Measurements from ENCODE around the gene FASTKD3. TPM values are rescaled to one million over a fixed set of nuclear protein-coding genes. Genes with fewer than 3 reads are reported as not detected.
A peak's percentile ranks its signal among the peaks of the same experiment; 100 is the strongest.

Gene FASTKD3
- total RNA-seq, 1 experiment from 2014 or later, result 9.9 TPM

- H3K27ac ChIP-seq (ENCODE audit: low read length), result no peak overlapping the region
- no peaks in the 10 kb centered on the region for H3K9me3 ChIP-seq (ENCODE audit: control insufficient read depth, insufficient read depth, low read depth, low read length)
- no peaks in the 10 kb centered on the region for H3K27me3 ChIP-seq (ENCODE audit: control insufficient read depth, insufficient read depth, low read length)
- POLR2A ChIA-PET, result no interaction called here
- CTCF ChIA-PET, result interaction anchor here (0.6 to 1.3 kb wide), 3 partner anchors 17 to 1262 kb away, joined by 3 read pairs; no protein-coding TSS in a partner anchor
- BruUV-seq (replicated peaks), result no TSS peak
- no peaks in the 10 kb centered on the region for H3K4me1 ChIP-seq (ENCODE audit: control insufficient read depth, insufficient read depth, low read length)
- intact Hi-C loops (cut with micrococcal nuclease; ENCODE audit: unreplicated experiment) (no loop called here), in situ Hi-C loops (cut with HindIII; ENCODE audit: low pct_unique_long_range_greater_than_20kb, low sequenced_read_pairs) (no loop called here)
- no peak for DNase-seq (ENCODE audit: low read depth, low spot score)
- peaks cover 48% of the 10 kb centered on the region for H3K36me3 ChIP-seq (ENCODE audit: control insufficient read depth, insufficient read depth, low read length)
- TF ChIP-seq, protein P1, sequence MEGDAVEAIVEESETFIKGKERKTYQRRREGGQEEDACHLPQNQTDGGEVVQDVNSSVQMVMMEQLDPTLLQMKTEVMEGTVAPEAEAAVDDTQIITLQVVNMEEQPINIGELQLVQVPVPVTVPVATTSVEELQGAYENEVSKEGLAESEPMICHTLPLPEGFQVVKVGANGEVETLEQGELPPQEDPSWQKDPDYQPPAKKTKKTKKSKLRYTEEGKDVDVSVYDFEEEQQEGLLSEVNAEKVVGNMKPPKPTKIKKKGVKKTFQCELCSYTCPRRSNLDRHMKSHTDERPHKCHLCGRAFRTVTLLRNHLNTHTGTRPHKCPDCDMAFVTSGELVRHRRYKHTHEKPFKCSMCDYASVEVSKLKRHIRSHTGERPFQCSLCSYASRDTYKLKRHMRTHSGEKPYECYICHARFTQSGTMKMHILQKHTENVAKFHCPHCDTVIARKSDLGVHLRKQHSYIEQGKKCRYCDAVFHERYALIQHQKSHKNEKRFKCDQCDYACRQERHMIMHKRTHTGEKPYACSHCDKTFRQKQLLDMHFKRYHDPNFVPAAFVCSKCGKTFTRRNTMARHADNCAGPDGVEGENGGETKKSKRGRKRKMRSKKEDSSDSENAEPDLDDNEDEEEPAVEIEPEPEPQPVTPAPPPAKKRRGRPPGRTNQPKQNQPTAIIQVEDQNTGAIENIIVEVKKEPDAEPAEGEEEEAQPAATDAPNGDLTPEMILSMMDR (IDR thresholded peaks at IDR 0.05), result peak; percentile 65
- TF ChIP-seq REST (IDR thresholded peaks at IDR 0.05; ENCODE audit: insufficient read depth in 1 of 2, low read depth in 2 of 2, low read length in 1 of 2), result no peak
- TF ChIP-seq POLR2AphosphoS5 (IDR thresholded peaks at IDR 0.05; ENCODE audit: low read depth, low read length), result no peak
- no peak for TF ChIP-seq TCF7L2 (IDR thresholded peaks at IDR 0.05; ENCODE audit: low read depth, low read length)
- TF ChIP-seq SIN3A (IDR thresholded peaks at IDR 0.05; ENCODE audit: borderline replicate concordance, insufficient read depth, low read depth, low read length), result no peak
- peak; percentile 75 for ATAC-seq
- no peak overlapping the region for H3K4me3 ChIP-seq (ENCODE audit: low read depth in 2 of 2, low read length in 2 of 2)
Measured at GRCh38 chr5:7886849-7887475, 18.1 kb upstream of the FASTKD3 start.

DNA sequence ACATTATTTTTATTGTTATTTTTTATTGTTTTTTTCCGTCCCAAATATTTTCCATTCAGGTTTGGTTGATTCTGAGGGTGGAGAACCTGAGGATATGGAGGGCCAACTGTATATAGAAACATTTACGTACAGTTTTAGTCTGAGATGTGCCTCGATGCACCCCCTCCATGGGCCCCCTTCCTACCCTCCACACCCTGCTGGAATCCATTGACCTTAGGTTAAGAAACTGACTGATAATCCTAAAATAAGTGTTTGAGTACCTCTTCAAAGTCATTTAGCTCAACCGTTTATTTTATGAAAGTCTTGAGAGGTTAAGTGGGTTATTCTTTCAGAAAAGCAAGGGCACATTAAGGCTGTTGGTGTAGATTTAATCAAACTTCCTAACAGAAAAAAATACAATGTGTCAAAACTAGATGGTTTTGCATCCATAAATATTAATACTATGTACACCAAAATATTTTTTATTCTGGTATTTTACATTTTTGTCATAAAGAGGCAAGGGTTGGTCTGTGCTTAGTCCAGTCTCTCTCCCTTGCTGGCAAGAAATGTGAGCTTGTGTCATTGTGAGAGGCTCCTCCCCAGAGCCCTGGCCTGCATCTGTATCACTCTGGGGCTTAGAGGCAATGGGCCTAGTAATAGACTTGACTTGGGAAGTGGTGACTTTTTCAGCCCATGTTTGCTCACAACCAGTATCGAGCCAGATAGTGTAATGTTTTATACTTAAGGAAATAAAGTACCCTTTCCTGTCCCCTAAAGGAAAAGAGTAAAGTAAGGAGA is 15.8 kb upstream of the FASTKD3 start:
- Histone ChIP-seq H3K27ac (ENCODE audit: low read length) (no peak overlapping the region), H3K4me3 (ENCODE audit: low read depth in 2 of 2, low read length in 2 of 2) (no peak overlapping the region), H3K9me3 (ENCODE audit: control insufficient read depth, insufficient read depth, low read depth, low read length) (no peaks in the 10 kb centered on the region), H3K27me3 (ENCODE audit: control insufficient read depth, insufficient read depth, low read length) (no peaks in the 10 kb centered on the region), H3K4me1 (ENCODE audit: control insufficient read depth, insufficient read depth, low read length) (no peaks in the 10 kb centered on the region), H3K36me3 (ENCODE audit: control insufficient read depth, insufficient read depth, low read length) (peaks cover 37% of the 10 kb centered on the region)
- intact Hi-C loops (cut with micrococcal nuclease; ENCODE audit: unreplicated experiment) (no loop called here), in situ Hi-C loops (cut with HindIII; ENCODE audit: low pct_unique_long_range_greater_than_20kb, low sequenced_read_pairs) (no loop called here)
- CTCF ChIA-PET, result no interaction called here
- no peak for ATAC-seq
- POLR2A ChIA-PET, result no interaction called here
- no peak for DNase-seq (ENCODE audit: low read depth, low spot score)
- TF ChIP-seq, protein P1 (IDR thresholded peaks at IDR 0.05), result no peak
- TF ChIP-seq SIN3A (IDR thresholded peaks at IDR 0.05; ENCODE audit: borderline replicate concordance, insufficient read depth, low read depth, low read length) (no peak), REST (IDR thresholded peaks at IDR 0.05; ENCODE audit: insufficient read depth in 1 of 2, low read depth in 2 of 2, low read length in 1 of 2) (no peak), TCF7L2 (IDR thresholded peaks at IDR 0.05; ENCODE audit: low read depth, low read length) (no peak), POLR2AphosphoS5 (IDR thresholded peaks at IDR 0.05; ENCODE audit: low read depth, low read length) (no peak)
- no TSS peak for BruUV-seq (replicated peaks)

All from Panc1 (cell line).